Ovary (tissue), 3 donors: ENCODE measurements around the gene P2RY11.

Source experiments
- CTCF ChIP-seq, 3 donors: fragments of 450-650 bp in 2 of 3; fragments of 200-600 bp in 1 of 3; IDR thresholded peaks; one replicate each; pipeline versions ENCODE4 v1.5.1 to v1.8.0; 2016 to 2022; ENCODE audit warnings: antibody characterized with exemption in 3 of 3, mild to moderate bottlenecking in 1 of 3
- POLR2A ChIP-seq: fragments of 450-650 bp; IDR thresholded peaks from one replicate; pipeline ENCODE4 v1.6.1; 2017; ENCODE audit warnings: antibody characterized with exemption, mild to moderate bottlenecking, moderate library complexity
- donor health status: DM: no; HTN: no; CAD: no.

GRCh38 chr19:10137751-10138682 is 26.5 kb downstream of the P2RY11 start:
- TF ChIP-seq CTCF (IDR thresholded peaks at IDR 0.05) = no peak
- TF ChIP-seq POLR2A = no peak
